GM10248 (cell line): ENCODE data around the gene ASCC3.

ENCODE experiments used
- CTCF ChIA-PET: fragments of 300-600 bp; sonication (Branson Sonifier 250); formaldehyde crosslinking; extraction: SDS; loops from one replicate; lab custom pipeline; 2021; ENCODE audit warnings: antibody characterized with exemption; lab: Yijun Ruan, JAX
- POLR2A ChIA-PET: fragments of 350-650 bp; sonication (Branson Sonifier 250); formaldehyde crosslinking; extraction: SDS; loops from one replicate; lab custom pipeline; 2020; ENCODE audit warnings: antibody characterized with exemption; lab: Yijun Ruan, JAX
- DNase-seq: peaks from one replicate; pipeline ENCODE4 v3.0.0; 2012; ENCODE audit errors: extremely low spot score
- CTCF ChIP-seq: IDR thresholded peaks from 2 replicates; pipeline ENCODE4 v1.5.1; 2012; ENCODE audit warnings: mild to moderate bottlenecking, low read depth; ENCODE audit errors: extremely low read depth, missing control alignments, control extremely low read depth

The ASCC3 gene

GRCh38 chr6:100482698-100483097 is 398.4 kb downstream of the ASCC3 start:
- CTCF ChIA-PET = interaction anchor here (1.0 to 2.2 kb wide), 5 partner anchors 9 to 894 kb away, joined by 3 to 10 read pairs (median 4); no protein-coding TSS in a partner anchor
- DNase-seq = no peak
- no peak for TF ChIP-seq CTCF
- POLR2A ChIA-PET = no interaction called here

- ChIA-PET CTCF (interaction anchor here (0.7 to 2.3 kb wide), 11 partner anchors 11 to 612 kb away, joined by 3 to 10 read pairs (median 4); partner anchors contain the start of gene SIM1), POLR2A (no interaction called here)
- DNase-seq = no peak
- peak; percentile 70 for TF ChIP-seq CTCF
Observed at GRCh38 chr6:100479179-100480035, 401.7 kb downstream of the ASCC3 start.

- DNase-seq = no peak
- ChIA-PET POLR2A (no interaction called here), CTCF (interaction anchor here (1.5 to 2.7 kb wide), 3 partner anchors 7 to 359 kb away, joined by 3 to 10 read pairs (median 9); no protein-coding TSS in a partner anchor)
- TF ChIP-seq CTCF = no peak
Observed at GRCh38 chr6:100475554-100476320, 405.4 kb downstream of the ASCC3 start.

- no peak for DNase-seq
- TF ChIP-seq CTCF = no peak
- CTCF ChIA-PET = interaction anchor here (1.3 to 2.7 kb wide), 4 partner anchors 10 to 365 kb away, joined by 3 to 10 read pairs (median 6); no protein-coding TSS in a partner anchor
- POLR2A ChIA-PET = no interaction called here
Observed at GRCh38 chr6:100473182-100473581, 407.9 kb downstream of the ASCC3 start.

- CTCF ChIA-PET = interaction anchor here (1.6 to 2.7 kb wide), 3 partner anchors 10 to 365 kb away, joined by 4 to 10 read pairs (median 8); no protein-coding TSS in a partner anchor
- no peak for TF ChIP-seq CTCF
- no peak for DNase-seq
- POLR2A ChIA-PET = no interaction called here
Observed at GRCh38 chr6:100472674-100473073, 408.5 kb downstream of the ASCC3 start.
